Spinal cord (tissue), 10 donors: Measurements from ENCODE around the gene APLP1. TPM values are rescaled to one million over a fixed set of nuclear protein-coding genes. Genes with fewer than 3 reads are reported as not detected.

ENCODE experiments used
- DNase-seq, 6 donors: peaks; one replicate each; pipeline versions ENCODE4 v3.0.0 to v3.0.0-alpha.2; 2013 to 2015; ENCODE audit warnings: low spot score in 6 of 6, low read depth in 4 of 6
- H3K27ac ChIP-seq: one replicate; pipeline ENCODE4 v1.5.1; 2013; ENCODE audit warnings: low read depth, low read length, control low read depth
- H3K27me3 ChIP-seq: one replicate; pipeline ENCODE4 v1.6.1; 2013; ENCODE audit warnings: low read length; ENCODE audit not compliant: control insufficient read depth, insufficient read depth
- H3K36me3 ChIP-seq: one replicate; pipeline ENCODE4 v1.6.1; 2013; ENCODE audit warnings: low read length; ENCODE audit not compliant: control insufficient read depth, insufficient read depth
- H3K4me1 ChIP-seq: one replicate; pipeline ENCODE4 v1.6.1; 2013; ENCODE audit warnings: low read length; ENCODE audit not compliant: control insufficient read depth, insufficient read depth
- H3K4me3 ChIP-seq: one replicate; pipeline ENCODE4 v1.5.1; 2013; ENCODE audit warnings: low read depth, low read length, control low read depth
- H3K9me3 ChIP-seq: one replicate; pipeline ENCODE4 v1.6.1; 2013; ENCODE audit warnings: low read length; ENCODE audit not compliant: control insufficient read depth, insufficient read depth
- WGBS: methylation state at CpG from one replicate; pipeline ENCODE4 v1.1.5; 2013; ENCODE audit warnings: missing lambda C conversion rate; ENCODE audit not compliant: insufficient coverage; 5-methylcytosine and 5-hydroxymethylcytosine counted together
- polyA plus RNA-seq, 2 donors: library from polyadenylated mRNA; unstranded; fragments of 120-200 nt; gene quantifications; one replicate each; pipeline ENCODE4 v1.2.1, GENCODE V29; 2013; ENCODE audit not compliant: insufficient read length in 2 of 2
- total RNA-seq, 2 donors: library from RNA; depleted of rRNA in 1 of 2; stranded (reverse); fragments of 120-200 nt in 1 of 2; fragments of >200 nt in 1 of 2; gene quantifications; one replicate each; pipeline versions ENCODE4 v1.2.3 to v1.2.4, GENCODE V29; 2013 to 2014
- donor health status: healthy.

The APLP1 gene
- total and polyA plus RNA-seq, 4 donors: 205 to 1,097 (median 629) TPM

GRCh38 chr19:35901055-35901644 lies 32.8 kb downstream of the APLP1 start:
- Histone ChIP-seq H3K9me3 (no peaks in the 10 kb centered on the region), H3K4me3 (peak overlapping the region; percentile 71), H3K36me3 (peaks cover 17% of the 10 kb centered on the region), H3K27ac (peak overlapping the region; percentile 88), H3K27me3 (peaks cover 4% of the 10 kb centered on the region), H3K4me1 (peaks cover 43% of the 10 kb centered on the region)
- no peak for DNase-seq
- WGBS: 63% methylated on average over 1 of the region's 2 CpGs

- 44% methylated on average over 6 of the region's 6 CpGs for WGBS
- no peaks in the 10 kb centered on the region for H3K9me3 ChIP-seq
- H3K27ac ChIP-seq: peak within 1 kb of the TSS; percentile 88
- peaks cover 8% of the 10 kb centered on the region for H3K36me3 ChIP-seq
- peaks cover 4% of the 10 kb centered on the region for H3K27me3 ChIP-seq
- DNase-seq: no peak
- peaks cover 47% of the 10 kb centered on the region for H3K4me1 ChIP-seq
- H3K4me3 ChIP-seq: no peak within 1 kb of the TSS
These were observed 33.7 kb downstream of the APLP1 start, which contains the start of gene HCST for GRCh38 chr19:35901854-35902661. Gene HCST, plus strand, starts transcription at chr19:35902529. Its CDS starts 65 bp downstream, at chr19:35902594.

DNA sequence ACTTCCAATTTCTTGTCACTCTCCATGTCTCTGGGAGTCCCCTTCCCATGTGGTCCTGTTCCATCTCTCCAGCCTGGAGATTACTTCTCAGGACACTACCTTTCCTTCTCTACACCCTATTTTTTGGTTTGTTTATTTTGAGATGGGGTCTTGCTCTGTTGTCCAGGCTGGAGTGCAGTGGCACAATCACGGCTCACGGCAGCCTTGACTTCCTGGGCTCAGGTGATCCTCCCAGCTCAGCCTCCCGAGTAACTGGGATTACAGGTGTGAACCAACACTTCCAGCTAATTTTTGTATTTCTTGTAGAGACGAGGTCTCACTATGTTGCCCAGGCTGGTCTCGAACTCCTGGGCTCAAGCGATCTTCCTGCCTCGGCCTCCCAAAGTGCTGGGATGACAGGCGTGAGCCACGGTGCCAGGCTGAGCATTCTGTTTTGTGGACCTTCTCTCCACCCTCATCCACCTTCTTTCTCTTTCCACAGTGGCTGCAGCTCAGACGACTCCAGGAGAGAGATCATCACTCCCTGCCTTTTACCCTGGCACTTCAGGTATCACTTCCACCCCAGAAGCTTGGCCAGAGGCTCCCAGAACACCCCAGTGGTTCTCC lies 34.6 kb downstream of the APLP1 start:
- Histone ChIP-seq H3K27ac (no peak overlapping the region), H3K36me3 (no peaks in the 10 kb centered on the region), H3K4me1 (peaks cover 45% of the 10 kb centered on the region), H3K9me3 (no peaks in the 10 kb centered on the region), H3K4me3 (no peak overlapping the region), H3K27me3 (peaks cover 4% of the 10 kb centered on the region)
- 78% methylated on average over 10 of the region's 10 CpGs for WGBS
- no peak for DNase-seq

GRCh38 chr19:35903550-35904179 lies 35.3 kb downstream of the APLP1 start:
- no peaks in the 10 kb centered on the region for H3K36me3 ChIP-seq
- H3K27me3 ChIP-seq: peaks cover 4% of the 10 kb centered on the region
- WGBS: 3% methylated on average over 21 of the region's 24 CpGs
- no peak overlapping the region for H3K27ac ChIP-seq
- peak in 2 of 6 donors; percentile 27 to 49 for DNase-seq
- H3K9me3 ChIP-seq: no peaks in the 10 kb centered on the region
- H3K4me1 ChIP-seq: peaks cover 38% of the 10 kb centered on the region
- H3K4me3 ChIP-seq: no peak overlapping the region

GRCh38 chr19:35904311-35905068 lies 36.1 kb downstream of the APLP1 start:
- DNase-seq: no peak
- peaks cover 4% of the 10 kb centered on the region for H3K27me3 ChIP-seq
- H3K4me3 ChIP-seq: no peak overlapping the region
- WGBS: 90% methylated on average over 10 of the region's 10 CpGs
- H3K27ac ChIP-seq: no peak overlapping the region
- no peaks in the 10 kb centered on the region for H3K9me3 ChIP-seq
- H3K4me1 ChIP-seq: peaks cover 32% of the 10 kb centered on the region
- H3K36me3 ChIP-seq: no peaks in the 10 kb centered on the region

DNA sequence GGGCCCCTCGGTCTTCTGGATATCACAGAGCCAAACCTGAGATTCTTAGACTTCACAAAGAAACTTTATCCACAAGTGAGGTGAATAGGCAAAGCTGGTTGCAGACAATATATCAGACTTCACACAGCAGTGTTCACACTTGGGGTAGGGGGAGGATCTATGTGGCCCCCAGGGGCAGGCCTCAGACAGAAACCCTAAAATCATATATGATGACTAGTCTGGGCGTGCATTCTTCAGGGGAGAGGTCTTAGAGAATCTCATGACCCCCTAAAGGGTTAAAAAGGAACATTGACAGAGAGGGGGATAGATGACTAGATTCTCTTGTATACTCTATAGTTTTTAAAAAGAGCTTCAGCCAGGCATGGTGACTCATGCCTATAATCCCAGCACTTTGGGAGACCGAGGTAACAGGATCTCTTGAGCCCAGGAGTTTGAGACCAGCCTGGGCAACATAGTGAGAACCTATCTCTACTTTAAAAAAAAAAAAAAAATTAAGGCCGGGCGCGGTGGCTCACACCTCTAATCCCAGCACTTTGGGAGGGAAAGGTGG lies 36.9 kb downstream of the APLP1 start:
- Histone ChIP-seq H3K36me3 (no peaks in the 10 kb centered on the region), H3K9me3 (no peaks in the 10 kb centered on the region), H3K4me3 (no peak overlapping the region), H3K27me3 (peaks cover 4% of the 10 kb centered on the region), H3K4me1 (peaks cover 29% of the 10 kb centered on the region), H3K27ac (no peak overlapping the region)
- no peak for DNase-seq
- WGBS: no CpG with 5 or more reads among the region's 6 CpGs

GRCh38 chr19:35907377-35907745 lies 39.0 kb downstream of the APLP1 start:
- peaks cover 29% of the 10 kb centered on the region for H3K4me1 ChIP-seq

DNA sequence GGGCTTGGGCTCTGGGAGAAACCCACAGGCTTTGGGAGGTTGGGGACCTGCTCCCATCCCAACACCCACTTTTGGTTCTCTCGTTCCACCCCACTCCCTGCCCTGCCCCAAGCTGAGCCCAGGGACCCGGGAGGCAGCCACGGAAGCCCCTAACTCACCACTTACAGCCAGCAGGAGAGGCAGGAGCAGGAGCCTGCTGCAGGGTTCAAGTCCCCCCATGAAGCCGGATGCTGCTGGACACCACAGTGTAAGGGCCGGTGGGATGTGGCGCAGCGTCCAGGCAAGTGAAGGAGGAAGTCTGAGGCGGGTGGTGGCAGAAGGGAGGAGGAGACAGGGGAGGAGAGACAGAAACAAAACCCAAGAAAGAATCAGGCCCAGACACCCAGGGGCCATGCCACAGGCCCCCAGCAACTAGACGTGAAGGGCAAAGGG lies 39.7 kb downstream of the APLP1 start, which contains the start of gene TYROBP:
TSS of gene TYROBP (minus strand) at position 286 of the 432 bp plus-strand sequence. CDS start at position 219, 67 bp downstream.
- no peak for DNase-seq
- H3K27me3 ChIP-seq: peaks cover 2% of the 10 kb centered on the region
- H3K9me3 ChIP-seq: no peaks in the 10 kb centered on the region
- H3K36me3 ChIP-seq: no peaks in the 10 kb centered on the region
- H3K27ac ChIP-seq: no peak within 1 kb of the TSS
- 54% methylated on average over 8 of the region's 9 CpGs for WGBS
- H3K4me1 ChIP-seq: peaks cover 23% of the 10 kb centered on the region
- no peak within 1 kb of the TSS for H3K4me3 ChIP-seq

More at GRCh38 chr19:35907377-35907745, 39.0 kb downstream of the APLP1 start:
- Histone ChIP-seq H3K9me3 (no peaks in the 10 kb centered on the region), H3K27ac (no peak overlapping the region), H3K4me3 (no peak overlapping the region), H3K36me3 (no peaks in the 10 kb centered on the region), H3K27me3 (peaks cover 2% of the 10 kb centered on the region)
- DNase-seq: no peak
- 30% methylated on average over 12 of the region's 12 CpGs for WGBS
